Left renal pelvis (tissue), 4 donors: Measurements from ENCODE around the gene NPHP1. TPM values are rescaled to one million over a fixed set of nuclear protein-coding genes. Genes with fewer than 3 reads are reported as not detected.
"Not testable (repeated sequence)": the region's sequence is repeated elsewhere in the genome, so short reads cannot be mapped to it uniquely, and the experiment has no call there.

Experiments used
- DNase-seq, 4 donors: peaks; one replicate each; pipeline ENCODE4 v3.0.0-alpha.2; 2013; ENCODE audit warnings: low read depth in 4 of 4, low spot score in 3 of 4
- polyA plus RNA-seq, 4 donors: library from polyadenylated mRNA; unstranded; fragments of 120-200 nt; gene quantifications; one replicate each; pipeline ENCODE4 v1.2.1, GENCODE V29; 2013; ENCODE audit not compliant: insufficient read length in 4 of 4

The NPHP1 gene
- polyA plus RNA-seq, 4 donors, result 7.0 to 23.9 (median 15.6) TPM

- no peak for DNase-seq
Measured at GRCh38 chr2:110205660-110206455, 1.0 kb upstream of the NPHP1 start.

GRCh38 chr2:110198016-110198415 is 6.8 kb downstream of the NPHP1 start:
- DNase-seq, result no peak

- DNase-seq, result no peak
Measured at GRCh38 chr2:110197452-110197851, 7.4 kb downstream of the NPHP1 start.

GRCh38 chr2:110190169-110190568 is 14.6 kb downstream of the NPHP1 start:
- not testable (repeated sequence) for DNase-seq

GRCh38 chr2:110182449-110182848 is 22.4 kb downstream of the NPHP1 start:
- DNase-seq, result no peak

GRCh38 chr2:110180036-110180435 is 24.8 kb downstream of the NPHP1 start:
- no peak for DNase-seq

- no peak for DNase-seq
Measured at GRCh38 chr2:110173523-110173922, 31.3 kb downstream of the NPHP1 start.

- no peak for DNase-seq
Measured at GRCh38 chr2:110172506-110172905, 32.3 kb downstream of the NPHP1 start.

- DNase-seq, result no peak
Measured at GRCh38 chr2:110170102-110170501, 34.7 kb downstream of the NPHP1 start.

- no peak for DNase-seq
Measured at GRCh38 chr2:110167326-110168000, 37.4 kb downstream of the NPHP1 start.

GRCh38 chr2:110166266-110166665 is 38.5 kb downstream of the NPHP1 start:
- no peak for DNase-seq

GRCh38 chr2:110157153-110157793 is 47.5 kb downstream of the NPHP1 start:
- peak in 2 of 4 donors; percentile 22 to 24 for DNase-seq

- not testable (repeated sequence) for DNase-seq
Measured at GRCh38 chr2:110154828-110155227, 50.0 kb downstream of the NPHP1 start.

GRCh38 chr2:110154188-110154587 is 50.6 kb downstream of the NPHP1 start:
- not testable (repeated sequence) for DNase-seq

- DNase-seq, result no peak
Measured at GRCh38 chr2:110153416-110153815, 51.4 kb downstream of the NPHP1 start.

- DNase-seq, result no peak
Measured at GRCh38 chr2:110152943-110153342, 51.9 kb downstream of the NPHP1 start.

- DNase-seq, result no peak
Measured at GRCh38 chr2:110149330-110150220, 55.2 kb downstream of the NPHP1 start.

- no peak for DNase-seq
Measured at GRCh38 chr2:110146945-110147332, 57.9 kb downstream of the NPHP1 start.

GRCh38 chr2:110146183-110146944 is 58.4 kb downstream of the NPHP1 start:
- DNase-seq, result no peak

GRCh38 chr2:110143982-110144381 is 60.8 kb downstream of the NPHP1 start:
- no peak for DNase-seq
